Measurements from ENCODE around the gene TPSD1. TPM values are rescaled to one million over a fixed set of nuclear protein-coding genes. Genes with fewer than 3 reads are reported as not detected.

TPSD1 gene
- total RNA-seq, 3 donors from 2014 or later: 0.35 to 4.3 (median 0.58) TPM

DNA sequence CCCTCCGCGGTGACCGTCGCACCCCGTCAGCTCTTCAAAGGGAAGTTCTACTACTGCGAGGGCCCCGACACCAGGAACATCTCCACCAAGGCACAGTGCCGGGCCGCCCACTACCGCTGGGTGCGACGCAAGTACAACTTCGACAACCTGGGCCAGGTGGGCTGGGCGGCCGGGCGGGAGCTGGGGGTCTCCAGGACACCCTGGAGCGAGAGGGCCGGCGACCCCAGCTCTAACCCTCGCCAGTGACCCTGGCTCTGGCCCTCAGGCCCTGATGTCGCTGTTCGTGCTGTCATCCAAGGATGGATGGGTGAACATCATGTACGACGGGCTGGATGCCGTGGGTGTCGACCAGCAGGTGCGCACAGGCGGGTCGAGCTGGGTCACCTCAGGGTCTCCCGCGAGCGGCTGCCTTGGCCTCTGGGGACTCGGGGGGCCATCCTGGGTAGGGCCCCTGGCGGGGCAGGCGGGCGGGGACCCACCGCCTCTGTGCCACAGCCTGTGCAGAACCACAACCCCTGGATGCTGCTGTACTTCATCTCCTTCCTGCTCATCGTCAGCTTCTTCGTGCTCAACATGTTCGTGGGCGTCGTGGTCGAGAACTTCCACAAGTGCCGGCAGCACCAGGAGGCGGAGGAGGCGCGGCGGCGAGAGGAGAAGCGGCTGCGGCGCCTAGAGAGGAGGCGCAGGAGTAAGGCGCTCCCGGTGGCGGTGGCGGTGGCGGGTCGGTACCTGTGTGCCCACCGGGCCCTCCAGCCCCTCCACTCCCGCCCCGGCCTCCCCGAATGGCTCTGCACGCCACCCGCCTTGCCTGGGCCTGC lies 44.2 kb upstream of the TPSD1 start:
- intact Hi-C loops (cut with DNase I, micrococcal nuclease): no loop called here
- Histone ChIP-seq H3K36me3 (ENCODE audit: low read depth) (no peaks in the 10 kb centered on the region), H3K4me3 (no peak overlapping the region), H3K9me3 (no peaks in the 10 kb centered on the region), H3K4me1 (ENCODE audit: low read depth) (no peaks in the 10 kb centered on the region)
- no peak for ATAC-seq
- TF ChIP-seq, protein P1, sequence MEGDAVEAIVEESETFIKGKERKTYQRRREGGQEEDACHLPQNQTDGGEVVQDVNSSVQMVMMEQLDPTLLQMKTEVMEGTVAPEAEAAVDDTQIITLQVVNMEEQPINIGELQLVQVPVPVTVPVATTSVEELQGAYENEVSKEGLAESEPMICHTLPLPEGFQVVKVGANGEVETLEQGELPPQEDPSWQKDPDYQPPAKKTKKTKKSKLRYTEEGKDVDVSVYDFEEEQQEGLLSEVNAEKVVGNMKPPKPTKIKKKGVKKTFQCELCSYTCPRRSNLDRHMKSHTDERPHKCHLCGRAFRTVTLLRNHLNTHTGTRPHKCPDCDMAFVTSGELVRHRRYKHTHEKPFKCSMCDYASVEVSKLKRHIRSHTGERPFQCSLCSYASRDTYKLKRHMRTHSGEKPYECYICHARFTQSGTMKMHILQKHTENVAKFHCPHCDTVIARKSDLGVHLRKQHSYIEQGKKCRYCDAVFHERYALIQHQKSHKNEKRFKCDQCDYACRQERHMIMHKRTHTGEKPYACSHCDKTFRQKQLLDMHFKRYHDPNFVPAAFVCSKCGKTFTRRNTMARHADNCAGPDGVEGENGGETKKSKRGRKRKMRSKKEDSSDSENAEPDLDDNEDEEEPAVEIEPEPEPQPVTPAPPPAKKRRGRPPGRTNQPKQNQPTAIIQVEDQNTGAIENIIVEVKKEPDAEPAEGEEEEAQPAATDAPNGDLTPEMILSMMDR (IDR thresholded peaks at IDR 0.05): no peak
- DNase-seq: no peak

DNA sequence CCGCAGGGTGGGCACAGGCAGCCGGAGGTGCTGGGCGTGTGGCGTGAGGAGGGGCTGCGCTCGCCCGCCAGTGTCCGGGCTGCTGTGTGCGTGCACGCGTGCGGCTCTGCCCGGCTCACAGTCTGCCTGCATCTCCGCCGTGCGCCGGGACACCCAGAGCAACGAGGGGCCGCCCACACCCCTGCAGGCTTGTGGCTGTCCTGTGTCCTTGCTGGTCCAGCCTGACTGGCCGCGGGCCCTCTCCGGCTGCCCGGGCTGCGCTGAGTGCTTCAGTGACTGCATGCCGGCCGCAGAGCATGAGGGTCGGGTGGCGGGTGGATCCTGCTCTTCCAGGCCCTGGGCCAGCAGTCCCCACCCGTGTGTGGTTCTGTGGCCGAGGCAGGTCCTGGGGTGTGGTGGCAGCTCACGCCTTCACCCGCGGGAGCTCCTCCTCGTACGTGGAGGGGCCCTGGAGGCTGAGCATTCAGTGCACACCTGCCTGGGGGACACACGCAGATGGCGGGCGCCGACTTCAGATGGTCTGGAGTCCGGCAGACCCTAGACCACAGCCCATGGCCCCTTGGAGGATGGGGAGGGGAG lies 43.2 kb upstream of the TPSD1 start:
- H3K9me3 ChIP-seq: no peaks in the 10 kb centered on the region
- TF ChIP-seq, protein P1 (IDR thresholded peaks at IDR 0.05): no peak
- intact Hi-C loops (cut with DNase I, micrococcal nuclease): no loop called here
- no peaks in the 10 kb centered on the region for H3K4me1 ChIP-seq (ENCODE audit: low read depth)
- H3K36me3 ChIP-seq (ENCODE audit: low read depth): no peaks in the 10 kb centered on the region
- DNase-seq: no peak
- no peak for ATAC-seq
- H3K4me3 ChIP-seq: no peak overlapping the region

DNA sequence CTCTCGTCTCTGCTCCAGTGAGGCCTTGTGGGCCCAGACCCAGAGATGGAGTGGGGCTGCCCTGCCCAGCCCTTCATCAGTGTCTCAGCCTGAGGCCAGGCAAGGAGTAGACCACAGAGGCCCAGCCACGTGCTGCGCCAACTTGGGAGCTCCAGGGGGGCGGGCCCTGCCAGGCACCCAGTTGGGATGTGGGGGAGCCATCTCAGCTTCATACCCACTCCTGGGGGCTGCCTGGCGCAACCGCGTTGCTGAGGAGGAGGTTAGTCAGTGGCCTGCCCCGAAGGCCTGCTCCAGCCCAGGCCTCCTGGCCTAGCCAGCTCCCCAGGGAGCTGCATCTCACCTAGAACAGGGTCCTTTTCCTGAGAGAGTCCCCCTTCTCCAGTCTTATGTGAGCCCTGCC lies 42.6 kb upstream of the TPSD1 start:
- H3K36me3 ChIP-seq (ENCODE audit: low read depth): no peaks in the 10 kb centered on the region

DNA sequence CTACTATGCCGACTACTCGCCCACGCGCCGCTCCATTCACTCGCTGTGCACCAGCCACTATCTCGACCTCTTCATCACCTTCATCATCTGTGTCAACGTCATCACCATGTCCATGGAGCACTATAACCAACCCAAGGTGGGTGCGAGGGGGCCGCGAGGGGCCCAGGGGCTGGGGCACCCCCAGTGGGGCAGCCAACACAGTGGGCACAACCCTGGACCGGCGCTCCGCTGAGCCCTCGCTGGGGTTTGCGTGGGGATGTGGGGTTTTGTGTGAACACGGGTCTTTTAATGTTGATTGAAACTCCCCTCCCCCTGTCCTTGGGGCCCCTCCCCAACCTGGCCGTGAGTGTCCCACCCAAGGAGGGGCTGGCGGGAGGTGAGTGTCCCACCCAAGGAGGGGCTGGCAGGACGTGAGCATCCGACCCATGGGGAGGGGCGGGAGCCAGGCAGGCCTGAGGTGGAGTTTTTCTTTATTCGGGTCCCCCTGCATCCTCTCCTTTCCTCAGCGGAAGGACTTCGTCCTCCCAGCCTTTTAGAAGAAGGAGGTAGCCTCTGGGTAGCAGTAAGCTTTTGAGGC lies 42.0 kb upstream of the TPSD1 start:
- no peak for ATAC-seq
- Histone ChIP-seq H3K4me1 (ENCODE audit: low read depth) (no peaks in the 10 kb centered on the region), H3K4me3 (no peak overlapping the region), H3K36me3 (ENCODE audit: low read depth) (no peaks in the 10 kb centered on the region), H3K9me3 (no peaks in the 10 kb centered on the region)
- intact Hi-C loops (cut with DNase I, micrococcal nuclease): no loop called here
- no peak for DNase-seq
- TF ChIP-seq, protein P1 (IDR thresholded peaks at IDR 0.05): no peak

More for the DNA sequence above, 42.6 kb upstream of the TPSD1 start:
- TF ChIP-seq, protein P1 (IDR thresholded peaks at IDR 0.05): no peak
- no peaks in the 10 kb centered on the region for H3K4me1 ChIP-seq (ENCODE audit: low read depth)
- ATAC-seq (no peak), DNase-seq (no peak)
- no peaks in the 10 kb centered on the region for H3K9me3 ChIP-seq
- intact Hi-C loops (cut with DNase I, micrococcal nuclease): no loop called here
- H3K4me3 ChIP-seq: no peak overlapping the region

DNA sequence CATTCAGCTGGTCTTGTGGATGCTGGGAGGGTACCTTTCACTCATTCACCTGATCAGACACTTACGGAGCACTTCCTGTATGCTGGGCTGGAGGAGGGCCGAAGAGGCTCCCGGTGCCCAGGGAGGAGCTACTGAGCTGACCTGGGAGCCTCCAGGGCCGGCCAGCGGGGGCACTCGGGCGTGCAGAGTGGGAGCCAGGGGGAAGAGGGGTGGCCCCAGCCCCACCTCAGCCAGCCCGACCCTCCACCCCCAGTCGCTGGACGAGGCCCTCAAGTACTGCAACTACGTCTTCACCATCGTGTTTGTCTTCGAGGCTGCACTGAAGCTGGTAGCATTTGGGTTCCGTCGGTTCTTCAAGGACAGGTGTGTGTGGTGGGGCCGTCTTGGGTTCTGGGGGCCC lies 41.1 kb upstream of the TPSD1 start:
- ATAC-seq (no peak), DNase-seq (no peak)
- H3K9me3 ChIP-seq: no peaks in the 10 kb centered on the region
- intact Hi-C loops (cut with DNase I, micrococcal nuclease): no loop called here
- no peaks in the 10 kb centered on the region for H3K36me3 ChIP-seq (ENCODE audit: low read depth)
- TF ChIP-seq, protein P1 (IDR thresholded peaks at IDR 0.05): no peak
- H3K4me3 ChIP-seq: no peak overlapping the region
- no peaks in the 10 kb centered on the region for H3K4me1 ChIP-seq (ENCODE audit: low read depth)

Measured in mucosa of descending colon (tissue), 3 donors.